ENCODE measurements around the gene SH3BGRL3. TPM values are rescaled to one million over a fixed set of nuclear protein-coding genes. Genes with fewer than 3 reads are reported as not detected.

Gene SH3BGRL3
- total RNA-seq, 1 donor from 2014 or later: 140 TPM

GRCh38 chr1:26317146-26317545 is 37.3 kb downstream of the SH3BGRL3 start:
- TF ChIP-seq CTCF (IDR thresholded peaks at IDR 0.05): no peak
- Mint-ChIP-seq H3K4me3 (ENCODE audit: unreplicated experiment) (no peak overlapping the region), H3K36me3 (ENCODE audit: unreplicated experiment) (no peaks in the 10 kb centered on the region), H3K9me3 (ENCODE audit: unreplicated experiment) (no peaks in the 10 kb centered on the region), H3K4me1 (ENCODE audit: unreplicated experiment) (peaks cover 6% of the 10 kb centered on the region), H3K27me3 (ENCODE audit: unreplicated experiment) (peaks cover 14% of the 10 kb centered on the region), H3K27ac (ENCODE audit: unreplicated experiment) (no peak overlapping the region)
- DNase-seq (ENCODE audit: extremely low spot score, unreplicated experiment): no peak

- H3K27ac Mint-ChIP-seq (ENCODE audit: unreplicated experiment): no peak within 1 kb of the TSS
These were observed 37.9 kb downstream of the SH3BGRL3 start, which contains the start of gene CD52 for GRCh38 chr1:26317612-26318337. CD52 (plus strand) TSS chr1:26317958; CDS start chr1:26318018, 60 bp downstream.

GRCh38 chr1:26318338-26319064 is 38.6 kb downstream of the SH3BGRL3 start:
- Mint-ChIP-seq H3K27me3 (ENCODE audit: unreplicated experiment) (peaks cover 9% of the 10 kb centered on the region), H3K27ac (ENCODE audit: unreplicated experiment) (no peak overlapping the region), H3K36me3 (ENCODE audit: unreplicated experiment) (no peaks in the 10 kb centered on the region), H3K4me1 (ENCODE audit: unreplicated experiment) (peaks cover 6% of the 10 kb centered on the region), H3K9me3 (ENCODE audit: unreplicated experiment) (no peaks in the 10 kb centered on the region), H3K4me3 (ENCODE audit: unreplicated experiment) (no peak overlapping the region)
- DNase-seq (ENCODE audit: extremely low spot score, unreplicated experiment): no peak
- no peak for TF ChIP-seq CTCF (IDR thresholded peaks at IDR 0.05)

More at GRCh38 chr1:26317612-26318337, 37.9 kb downstream of the SH3BGRL3 start, which contains the start of gene CD52:
- peaks cover 14% of the 10 kb centered on the region for H3K27me3 Mint-ChIP-seq (ENCODE audit: unreplicated experiment)
- no peak within 1 kb of the TSS for H3K4me3 Mint-ChIP-seq (ENCODE audit: unreplicated experiment)
- no peaks in the 10 kb centered on the region for H3K9me3 Mint-ChIP-seq (ENCODE audit: unreplicated experiment)
- H3K4me1 Mint-ChIP-seq (ENCODE audit: unreplicated experiment): peaks cover 6% of the 10 kb centered on the region
- no peak for TF ChIP-seq CTCF (IDR thresholded peaks at IDR 0.05)
- no peaks in the 10 kb centered on the region for H3K36me3 Mint-ChIP-seq (ENCODE audit: unreplicated experiment)
- DNase-seq (ENCODE audit: extremely low spot score, unreplicated experiment): no peak

GRCh38 chr1:26320896-26321295 is 41.0 kb downstream of the SH3BGRL3 start:
- TF ChIP-seq CTCF (IDR thresholded peaks at IDR 0.05): no peak
- no peak overlapping the region for H3K27ac Mint-ChIP-seq (ENCODE audit: unreplicated experiment)
- peaks cover 6% of the 10 kb centered on the region for H3K4me1 Mint-ChIP-seq (ENCODE audit: unreplicated experiment)
- no peaks in the 10 kb centered on the region for H3K9me3 Mint-ChIP-seq (ENCODE audit: unreplicated experiment)
- H3K4me3 Mint-ChIP-seq (ENCODE audit: unreplicated experiment): no peak overlapping the region
- H3K36me3 Mint-ChIP-seq (ENCODE audit: unreplicated experiment): no peaks in the 10 kb centered on the region
- DNase-seq (ENCODE audit: extremely low spot score, unreplicated experiment): no peak
- H3K27me3 Mint-ChIP-seq (ENCODE audit: unreplicated experiment): no peaks in the 10 kb centered on the region

All from osteocyte (in vitro differentiated cells).